CD4-positive, alpha-beta T cell treated with Interleukin-2 at 100 ng/mL for 4 hours (primary cell): ENCODE data around the gene NKD1.
"Not testable (repeated sequence)": the region's sequence is repeated elsewhere in the genome, so short reads cannot be mapped to it uniquely, and the experiment has no call there.

ENCODE experiments used
- DNase-seq: peaks from one replicate; pipeline ENCODE4 v3.0.0-alpha.2; 2020; ENCODE audit warnings: low spot score

NKD1 gene

GRCh38 chr16:50520451-50521245 lies 27.5 kb upstream of the NKD1 start:
- no peak for DNase-seq

- no peak for DNase-seq
Measured at GRCh38 chr16:50521246-50521900, 26.8 kb upstream of the NKD1 start.

- no peak for DNase-seq
Measured at GRCh38 chr16:50522324-50522723, 25.9 kb upstream of the NKD1 start.

DNA sequence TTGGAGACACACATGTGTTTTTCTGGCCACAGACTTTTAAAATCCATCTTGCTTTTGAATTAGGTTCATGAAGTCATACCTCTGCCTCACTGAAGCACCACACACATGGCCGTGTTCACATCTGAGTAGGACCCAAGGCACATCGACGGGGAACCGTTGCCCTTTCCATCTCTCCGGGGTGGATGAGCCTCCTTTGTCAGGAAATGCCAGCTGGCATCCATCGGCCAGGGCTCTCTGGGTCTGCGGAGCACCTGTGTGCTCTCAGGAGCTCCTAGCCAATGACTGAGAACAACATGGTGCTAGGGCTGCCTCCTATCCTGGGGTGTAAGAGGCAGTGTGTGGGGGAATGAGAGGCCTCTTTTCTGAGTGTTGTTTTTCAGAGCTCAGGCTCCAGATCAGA lies 24.5 kb upstream of the NKD1 start:
- no peak for DNase-seq

GRCh38 chr16:50525262-50525661 lies 22.9 kb upstream of the NKD1 start:
- DNase-seq, result no peak

DNA sequence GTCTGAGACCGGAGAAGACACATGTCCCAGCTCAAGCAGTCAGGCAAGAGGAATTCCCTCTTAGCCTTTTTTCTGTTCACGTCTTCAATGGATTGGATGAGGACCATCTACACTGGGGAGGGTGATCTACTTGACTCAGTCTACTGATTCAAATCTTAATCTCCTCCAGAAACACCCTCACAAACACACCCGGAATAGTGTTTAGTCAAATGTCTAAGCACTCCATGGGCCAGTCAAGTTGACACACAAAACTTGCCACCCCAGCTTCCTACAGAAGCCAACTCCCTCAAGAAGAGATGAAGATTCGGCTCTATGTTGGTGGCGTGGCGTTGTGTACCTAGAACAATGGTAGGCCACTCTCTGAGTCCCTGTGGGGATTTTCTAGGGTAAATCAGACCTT lies 22.5 kb upstream of the NKD1 start:
- no peak for DNase-seq

GRCh38 chr16:50526249-50526648 lies 21.9 kb upstream of the NKD1 start:
- no peak for DNase-seq

DNA sequence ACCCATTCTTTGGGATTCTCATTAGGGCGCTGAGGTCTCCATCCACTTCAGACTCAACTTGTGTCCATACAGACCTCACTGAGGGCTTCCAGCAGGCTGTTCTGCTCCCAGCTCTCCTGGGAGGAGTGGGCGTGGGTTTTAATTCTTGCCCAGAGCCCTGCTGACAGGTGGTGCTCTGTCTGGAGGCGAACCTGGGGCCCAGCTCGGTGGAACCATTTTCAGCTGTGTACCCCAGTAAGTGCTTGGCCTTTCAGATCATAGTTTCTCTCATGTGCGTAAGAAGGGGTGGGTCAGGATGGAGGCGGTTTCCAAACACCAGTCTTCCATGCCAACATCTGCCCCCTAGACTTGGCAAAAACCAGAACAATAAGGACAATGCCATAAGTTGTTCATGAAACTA lies 21.4 kb upstream of the NKD1 start:
- DNase-seq, result no peak

DNA sequence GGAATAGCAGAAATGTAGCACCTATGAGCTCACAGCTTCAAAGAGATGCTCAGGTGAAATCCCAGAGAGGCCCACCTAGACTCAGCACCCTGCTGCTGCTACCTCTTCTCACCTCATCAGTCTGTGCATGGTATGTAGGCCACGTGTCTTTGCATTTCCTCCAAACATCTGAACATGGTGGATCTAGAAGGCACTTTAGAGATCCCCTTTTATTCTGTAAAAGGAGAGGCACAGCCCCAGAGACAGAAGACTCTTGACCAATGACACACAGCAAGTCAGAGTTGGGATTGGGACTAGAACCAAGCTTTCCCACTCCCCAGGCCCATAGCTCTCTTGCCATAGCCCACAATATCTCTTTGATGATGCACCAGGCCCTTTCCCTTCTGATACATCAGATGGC lies 19.4 kb upstream of the NKD1 start:
- no peak for DNase-seq

- DNase-seq, result no peak
Measured at GRCh38 chr16:50529334-50529733, 18.9 kb upstream of the NKD1 start.

GRCh38 chr16:50530277-50531236 lies 17.6 kb upstream of the NKD1 start:
- DNase-seq, result no peak

DNA sequence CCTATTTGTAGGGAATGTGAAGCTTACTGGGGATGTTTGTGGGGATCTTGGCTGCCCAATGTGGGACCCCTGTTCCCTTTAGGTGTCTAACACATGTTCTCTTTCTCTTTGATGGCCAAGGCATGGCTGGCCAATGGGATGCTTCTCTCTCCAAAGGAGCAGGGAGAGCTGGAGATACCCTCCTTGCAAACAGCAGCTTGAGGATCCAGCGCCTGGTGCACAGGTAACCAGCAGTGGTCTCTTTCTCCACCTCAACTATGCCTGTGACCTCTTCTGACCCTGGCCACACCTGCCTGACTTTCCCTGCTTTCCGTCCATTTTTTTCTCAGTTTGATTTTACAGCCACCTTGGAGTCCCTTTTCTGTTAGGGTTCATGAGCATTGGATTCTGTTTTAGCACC lies 16.8 kb upstream of the NKD1 start:
- no peak for DNase-seq

DNA sequence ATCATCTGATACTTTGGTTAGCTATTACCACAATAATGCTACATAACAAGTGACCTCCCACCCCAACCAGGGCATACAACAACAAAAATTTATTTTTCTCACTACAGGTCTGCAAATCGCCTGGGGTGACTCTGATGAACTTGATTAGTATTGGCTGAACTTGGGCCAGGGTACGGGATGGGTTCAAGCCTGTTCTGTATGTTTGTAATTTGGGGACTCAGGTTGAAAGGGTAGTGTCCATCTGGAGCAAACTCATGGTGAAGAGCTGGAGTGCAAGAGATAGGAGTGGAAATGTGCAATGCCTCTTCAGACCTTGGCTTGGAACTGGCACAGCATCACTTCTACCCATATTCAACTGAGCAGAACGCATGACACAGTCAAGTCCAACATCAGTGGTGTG lies 16.3 kb upstream of the NKD1 start:
- DNase-seq, result no peak

GRCh38 chr16:50532576-50532975 lies 15.6 kb upstream of the NKD1 start:
- no peak for DNase-seq

- DNase-seq, result no peak
Measured at GRCh38 chr16:50533317-50533716, 14.9 kb upstream of the NKD1 start.

GRCh38 chr16:50534091-50534490 lies 14.1 kb upstream of the NKD1 start:
- DNase-seq, result no peak

- DNase-seq, result no peak
Measured at GRCh38 chr16:50534556-50534955, 13.6 kb upstream of the NKD1 start.

DNA sequence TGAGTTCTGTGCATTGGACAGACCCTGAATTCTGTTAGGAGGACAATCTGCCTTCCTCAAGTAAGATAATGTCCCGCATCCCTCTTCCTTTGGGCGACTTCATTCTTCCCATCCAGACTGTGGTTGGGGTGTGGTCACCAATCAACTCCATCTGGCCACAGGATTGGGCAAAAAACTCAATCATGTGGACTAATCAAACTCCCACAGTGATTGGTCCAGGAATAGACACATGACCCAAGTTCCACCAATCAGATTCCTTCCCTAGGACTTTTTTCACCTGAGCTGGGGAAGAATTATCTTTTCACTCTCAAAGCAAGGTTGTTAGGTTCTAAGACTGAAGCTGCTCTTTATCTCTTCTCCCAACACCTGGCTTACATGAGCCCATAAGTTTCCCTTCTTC lies 13.2 kb upstream of the NKD1 start:
- no peak for DNase-seq

DNA sequence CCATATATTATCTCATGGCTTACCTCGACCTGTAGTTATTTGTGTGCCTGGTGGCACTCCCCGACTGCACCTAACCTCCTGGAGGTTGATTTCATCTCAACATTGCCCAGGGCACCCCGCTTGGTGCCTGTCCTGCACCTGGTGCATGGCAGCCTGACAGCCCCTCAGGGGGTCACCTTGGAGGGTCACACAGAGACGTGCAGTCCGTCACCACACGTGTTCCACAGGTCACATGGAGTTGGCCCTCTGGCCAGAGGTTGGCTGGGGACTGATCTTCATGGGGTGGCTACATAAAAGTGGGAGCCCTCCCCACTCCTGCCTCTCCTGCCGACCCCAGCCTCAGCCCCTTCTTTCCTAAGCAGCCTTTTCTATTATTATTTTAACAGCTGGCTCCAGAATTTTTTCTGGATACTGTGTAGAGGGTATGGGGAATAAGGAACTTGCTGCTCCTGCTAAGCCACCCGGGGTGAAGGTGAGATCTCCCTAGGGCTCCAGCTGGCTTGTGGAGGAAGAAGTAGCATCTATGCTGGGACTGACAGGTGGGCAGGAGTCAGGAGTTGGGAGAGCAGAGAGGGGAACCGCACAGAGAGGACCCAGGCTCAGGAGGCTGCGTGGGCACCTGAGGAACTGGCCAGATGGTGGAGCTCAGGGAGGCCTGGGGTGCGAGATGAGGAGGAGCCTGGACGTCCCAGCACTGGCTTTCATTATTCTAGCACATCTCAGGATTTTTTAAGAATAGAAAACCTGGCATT lies 12.5 kb upstream of the NKD1 start:
- DNase-seq, result no peak

DNA sequence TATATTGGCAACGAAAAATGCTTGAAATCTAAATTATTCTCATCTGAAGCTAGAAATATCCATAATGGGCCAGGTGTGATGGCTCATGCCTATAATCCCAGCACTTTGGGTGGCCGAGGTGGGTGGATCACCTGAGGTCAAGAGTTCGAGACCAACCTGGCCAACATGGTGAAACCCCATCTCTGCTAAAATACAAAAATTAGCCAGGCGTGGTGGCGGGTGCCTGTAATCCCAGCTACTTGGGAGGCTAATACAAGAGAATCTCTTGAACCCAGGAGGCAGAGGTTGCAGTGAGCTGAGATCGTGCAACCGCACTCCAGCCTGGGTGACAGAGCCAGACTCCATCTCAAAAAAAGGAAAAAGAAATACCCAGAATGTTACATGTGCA lies 11.9 kb upstream of the NKD1 start:
- not testable (repeated sequence) for DNase-seq

DNA sequence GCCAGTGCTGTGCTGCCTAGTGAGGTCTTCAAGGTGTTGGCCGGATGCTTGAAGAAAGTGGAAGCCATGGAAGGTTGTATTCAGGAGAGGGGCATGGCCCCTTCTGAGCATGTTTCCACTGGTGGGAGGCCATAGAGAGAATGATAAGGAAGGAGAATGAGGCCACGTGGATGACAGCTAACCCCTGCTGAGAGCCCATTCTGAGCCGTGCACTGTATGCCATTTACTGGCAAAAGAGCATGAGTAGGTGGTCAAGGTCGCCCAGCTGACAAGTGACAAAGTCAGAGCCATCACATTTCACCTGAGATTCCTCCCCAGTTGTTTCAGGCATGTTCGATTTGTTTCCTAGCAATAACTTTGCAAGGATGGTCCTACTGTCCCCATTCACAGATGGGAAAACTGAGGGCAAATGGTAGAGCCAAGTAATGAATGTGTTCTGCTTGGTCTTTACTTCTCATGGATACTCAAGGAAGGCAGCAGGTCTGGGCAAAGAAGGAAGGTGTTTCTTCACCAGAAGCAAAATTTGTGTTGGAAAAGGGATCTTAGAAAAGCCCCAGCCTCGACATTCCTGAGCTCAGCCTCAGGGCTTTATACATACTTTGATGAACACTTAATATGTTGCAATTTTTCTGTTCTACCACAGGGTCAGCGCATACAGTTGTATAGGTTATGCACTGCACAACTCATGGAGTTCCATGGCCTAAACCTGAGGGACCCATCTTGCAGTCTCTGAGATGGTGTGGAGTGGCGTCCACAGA lies 10.5 kb upstream of the NKD1 start:
- no peak for DNase-seq
